GM18511 (cell line): ENCODE results near the gene DAPK2.
A peak's percentile ranks its signal among the peaks of the same experiment; 100 is the strongest.
"Not testable (repeated sequence)": the region's sequence is repeated elsewhere in the genome, so short reads cannot be mapped to it uniquely, and the experiment has no call there.

Source experiments
- ATAC-seq: cut with Tn5 transposase; IDR thresholded peaks from one replicate; pipeline ENCODE4 v1.9.1; 2021; ENCODE audit warnings: mild to moderate bottlenecking, moderate library complexity; ENCODE audit not compliant: unreplicated experiment

Gene DAPK2

GRCh38 chr15:63901912-63902670 lies 144.2 kb downstream of the DAPK2 start:
- ATAC-seq: no peak

GRCh38 chr15:63900306-63900705 lies 146.0 kb downstream of the DAPK2 start:
- ATAC-seq: no peak

- ATAC-seq: not testable (repeated sequence)
Observed at GRCh38 chr15:63899606-63900005, 146.7 kb downstream of the DAPK2 start.

- ATAC-seq: no peak
Observed at GRCh38 chr15:63899193-63899592, 147.1 kb downstream of the DAPK2 start.

- peak; percentile 74 for ATAC-seq
Observed at GRCh38 chr15:63896336-63897115, 149.8 kb downstream of the DAPK2 start.

- ATAC-seq: no peak
Observed at GRCh38 chr15:63895787-63896218, 150.5 kb downstream of the DAPK2 start.

GRCh38 chr15:63895194-63895593 lies 151.1 kb downstream of the DAPK2 start:
- ATAC-seq: no peak

- no peak for ATAC-seq
Observed at GRCh38 chr15:63894662-63894949, 151.7 kb downstream of the DAPK2 start.

- ATAC-seq: no peak
Observed at GRCh38 chr15:63893866-63894661, 152.2 kb downstream of the DAPK2 start.

- peak; percentile 56 for ATAC-seq
Observed at GRCh38 chr15:63892794-63893441, 153.4 kb downstream of the DAPK2 start.

- ATAC-seq: no peak
Observed at GRCh38 chr15:63891768-63892133, 154.5 kb downstream of the DAPK2 start.

- no peak for ATAC-seq
Observed at GRCh38 chr15:63891079-63891767, 155.1 kb downstream of the DAPK2 start.

GRCh38 chr15:63890617-63891016 lies 155.7 kb downstream of the DAPK2 start:
- ATAC-seq: no peak

GRCh38 chr15:63889831-63890230 lies 156.5 kb downstream of the DAPK2 start:
- ATAC-seq: no peak

GRCh38 chr15:63888823-63889222 lies 157.5 kb downstream of the DAPK2 start:
- no peak for ATAC-seq

- no peak for ATAC-seq
Observed at GRCh38 chr15:63888146-63888545, 158.1 kb downstream of the DAPK2 start.

- no peak for ATAC-seq
Observed at GRCh38 chr15:63887630-63888029, 158.7 kb downstream of the DAPK2 start.

- no peak for ATAC-seq
Observed at GRCh38 chr15:63884953-63885352, 161.3 kb downstream of the DAPK2 start.

GRCh38 chr15:63881431-63881830 lies 164.9 kb downstream of the DAPK2 start:
- peak; percentile 53 for ATAC-seq

GRCh38 chr15:63880744-63881143 lies 165.5 kb downstream of the DAPK2 start:
- ATAC-seq: no peak

- ATAC-seq: no peak
Observed at GRCh38 chr15:63879995-63880394, 166.3 kb downstream of the DAPK2 start.
